T-helper 1 cell (primary cell): ENCODE measurements around the gene CTR9.
"Not testable (repeated sequence)": the region's sequence is repeated elsewhere in the genome, so short reads cannot be mapped to it uniquely, and the experiment has no call there.

Experiments used
- DNase-seq, 5 donors: peaks; one replicate each; pipeline ENCODE4 v3.0.0-alpha.2; 2012 to 2020

The CTR9 gene

GRCh38 chr11:10784232-10785145, 33.4 kb downstream of the CTR9 start:
- DNase-seq: no peak

GRCh38 chr11:10785146-10785474, 34.1 kb downstream of the CTR9 start:
- no peak for DNase-seq

- DNase-seq: no peak
Observed at GRCh38 chr11:10786451-10786850, 35.4 kb downstream of the CTR9 start.

GRCh38 chr11:10792385-10793068, 41.5 kb downstream of the CTR9 start:
- peak; percentile 59 to 80 (median 74) for DNase-seq

- no peak for DNase-seq
Observed at GRCh38 chr11:10793470-10794255, 42.6 kb downstream of the CTR9 start.

GRCh38 chr11:10796191-10796590, 45.1 kb downstream of the CTR9 start:
- no peak for DNase-seq

- DNase-seq: no peak
Observed at GRCh38 chr11:10797001-10797400, 46.0 kb downstream of the CTR9 start.

GRCh38 chr11:10797531-10797930, 46.5 kb downstream of the CTR9 start:
- no peak for DNase-seq

GRCh38 chr11:10798330-10798928, 47.4 kb downstream of the CTR9 start:
- no peak for DNase-seq

- DNase-seq: no peak
Observed at GRCh38 chr11:10800292-10800691, 49.2 kb downstream of the CTR9 start.

GRCh38 chr11:10803676-10804075, 52.6 kb downstream of the CTR9 start:
- DNase-seq: no peak

GRCh38 chr11:10805741-10806140, 54.7 kb downstream of the CTR9 start:
- DNase-seq: peak in 1 of 5 donors; percentile 22

GRCh38 chr11:10806206-10806605, 55.2 kb downstream of the CTR9 start:
- DNase-seq: no peak

- DNase-seq: peak; percentile 21 to 49 (median 34)
Observed at GRCh38 chr11:10807493-10808234, 56.6 kb downstream of the CTR9 start.

GRCh38 chr11:10808235-10808552, 57.1 kb downstream of the CTR9 start:
- DNase-seq: no peak

GRCh38 chr11:10808553-10809372, 57.7 kb downstream of the CTR9 start, which contains the start of gene EIF4G2:
EIF4G2 (minus strand) TSS chr11:10808926.
- peak; percentile 97 to 99 (median 97) for DNase-seq

GRCh38 chr11:10809373-10810160, 58.5 kb downstream of the CTR9 start:
- DNase-seq: peak in 2 of 5 donors; percentile 32 to 35

- no peak for DNase-seq
Observed at GRCh38 chr11:10813945-10814344, 62.9 kb downstream of the CTR9 start.

GRCh38 chr11:10818594-10818993, 67.5 kb downstream of the CTR9 start:
- DNase-seq: no peak

- not testable (repeated sequence) for DNase-seq
Observed at GRCh38 chr11:10822491-10822890, 71.4 kb downstream of the CTR9 start.
